ENCODE data around the gene DACT1. TPM values are rescaled to one million over a fixed set of nuclear protein-coding genes. Genes with fewer than 3 reads are reported as not detected.

Gene DACT1
- total RNA-seq, 1 donor from 2014 or later: 5.5 TPM

DNA sequence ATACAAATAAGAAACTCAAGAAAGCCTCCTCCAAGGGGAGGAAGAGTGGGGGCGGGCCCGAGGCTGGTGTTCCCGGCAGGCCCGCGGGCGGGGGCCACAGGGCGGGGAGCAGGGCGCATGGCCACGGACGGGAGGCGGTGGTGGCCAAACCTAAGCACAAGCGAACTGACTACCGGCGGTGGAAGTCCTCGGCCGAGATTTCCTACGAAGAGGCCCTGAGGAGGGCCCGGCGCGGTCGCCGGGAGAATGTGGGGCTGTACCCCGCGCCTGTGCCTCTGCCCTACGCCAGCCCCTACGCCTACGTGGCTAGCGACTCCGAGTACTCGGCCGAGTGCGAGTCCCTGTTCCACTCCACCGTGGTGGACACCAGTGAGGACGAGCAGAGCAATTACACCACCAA lies 8.7 kb downstream of the DACT1 start:
- Mint-ChIP-seq H3K36me3 (ENCODE audit: insufficient read depth) (peaks cover 22% of the 10 kb centered on the region), H3K27me3 (no peaks in the 10 kb centered on the region), H3K4me3 (ENCODE audit: low read depth) (no peak overlapping the region), H3K4me1 (ENCODE audit: low read depth) (peaks cover 1% of the 10 kb centered on the region), H3K27ac (no peak overlapping the region), H3K9me3 (ENCODE audit: low read depth) (no peaks in the 10 kb centered on the region)
- TF ChIP-seq, protein P1, sequence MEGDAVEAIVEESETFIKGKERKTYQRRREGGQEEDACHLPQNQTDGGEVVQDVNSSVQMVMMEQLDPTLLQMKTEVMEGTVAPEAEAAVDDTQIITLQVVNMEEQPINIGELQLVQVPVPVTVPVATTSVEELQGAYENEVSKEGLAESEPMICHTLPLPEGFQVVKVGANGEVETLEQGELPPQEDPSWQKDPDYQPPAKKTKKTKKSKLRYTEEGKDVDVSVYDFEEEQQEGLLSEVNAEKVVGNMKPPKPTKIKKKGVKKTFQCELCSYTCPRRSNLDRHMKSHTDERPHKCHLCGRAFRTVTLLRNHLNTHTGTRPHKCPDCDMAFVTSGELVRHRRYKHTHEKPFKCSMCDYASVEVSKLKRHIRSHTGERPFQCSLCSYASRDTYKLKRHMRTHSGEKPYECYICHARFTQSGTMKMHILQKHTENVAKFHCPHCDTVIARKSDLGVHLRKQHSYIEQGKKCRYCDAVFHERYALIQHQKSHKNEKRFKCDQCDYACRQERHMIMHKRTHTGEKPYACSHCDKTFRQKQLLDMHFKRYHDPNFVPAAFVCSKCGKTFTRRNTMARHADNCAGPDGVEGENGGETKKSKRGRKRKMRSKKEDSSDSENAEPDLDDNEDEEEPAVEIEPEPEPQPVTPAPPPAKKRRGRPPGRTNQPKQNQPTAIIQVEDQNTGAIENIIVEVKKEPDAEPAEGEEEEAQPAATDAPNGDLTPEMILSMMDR (IDR thresholded peaks at IDR 0.05; ENCODE audit: unreplicated experiment): no peak
- no peak for DNase-seq (ENCODE audit: low spot score, unreplicated experiment)

DNA sequence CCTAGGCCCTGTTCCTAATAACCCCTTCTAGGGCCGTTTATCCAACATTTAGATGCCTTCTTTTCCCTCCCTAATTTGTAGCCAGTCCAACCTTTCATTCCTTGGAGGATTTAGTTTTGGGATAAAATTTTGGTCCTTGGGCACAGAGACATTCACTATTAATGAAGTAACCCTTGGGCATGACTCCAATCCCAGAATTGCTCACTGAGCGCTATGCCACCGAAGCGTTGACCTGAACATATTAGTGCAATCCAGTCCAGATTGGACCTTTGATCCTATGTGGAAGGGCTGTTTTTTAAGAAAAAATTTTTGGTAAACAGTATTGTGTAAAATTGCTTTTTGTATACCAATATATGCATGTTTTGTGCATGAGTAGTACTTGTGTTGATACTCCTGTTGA lies 10.0 kb downstream of the DACT1 start:
- H3K4me3 Mint-ChIP-seq (ENCODE audit: low read depth): no peak overlapping the region
- DNase-seq (ENCODE audit: low spot score, unreplicated experiment): no peak
- peaks cover 22% of the 10 kb centered on the region for H3K36me3 Mint-ChIP-seq (ENCODE audit: insufficient read depth)
- H3K27ac Mint-ChIP-seq: no peak overlapping the region
- TF ChIP-seq, protein P1 (IDR thresholded peaks at IDR 0.05; ENCODE audit: unreplicated experiment): no peak
- H3K27me3 Mint-ChIP-seq: no peaks in the 10 kb centered on the region
- peaks cover 1% of the 10 kb centered on the region for H3K4me1 Mint-ChIP-seq (ENCODE audit: low read depth)
- H3K9me3 Mint-ChIP-seq (ENCODE audit: low read depth): no peaks in the 10 kb centered on the region

DNA sequence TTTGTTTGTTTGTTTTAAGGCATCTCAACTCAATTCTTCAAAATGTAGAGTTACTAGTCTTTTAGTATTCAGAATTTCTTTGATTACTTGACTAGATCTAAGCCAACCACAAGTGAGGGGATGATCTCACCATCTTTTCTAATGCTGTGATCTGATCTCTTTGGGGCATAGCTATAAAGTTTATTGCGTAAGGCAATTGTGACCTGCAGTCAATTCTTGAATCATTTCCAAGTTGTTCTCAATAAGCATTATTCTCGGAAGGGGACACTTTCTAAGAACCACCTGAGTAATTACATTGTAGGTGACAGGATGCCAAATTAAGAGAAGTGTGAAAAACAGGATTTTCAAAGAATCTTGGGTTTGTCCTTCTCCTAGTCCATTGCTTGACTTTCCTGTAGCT lies 13.1 kb downstream of the DACT1 start:
- Mint-ChIP-seq H3K27me3 (no peaks in the 10 kb centered on the region), H3K9me3 (ENCODE audit: low read depth) (no peaks in the 10 kb centered on the region), H3K4me3 (ENCODE audit: low read depth) (no peak overlapping the region), H3K36me3 (ENCODE audit: insufficient read depth) (peaks cover 10% of the 10 kb centered on the region), H3K27ac (no peak overlapping the region), H3K4me1 (ENCODE audit: low read depth) (no peaks in the 10 kb centered on the region)
- TF ChIP-seq, protein P1 (IDR thresholded peaks at IDR 0.05; ENCODE audit: unreplicated experiment): no peak
- DNase-seq (ENCODE audit: low spot score, unreplicated experiment): no peak

DNA sequence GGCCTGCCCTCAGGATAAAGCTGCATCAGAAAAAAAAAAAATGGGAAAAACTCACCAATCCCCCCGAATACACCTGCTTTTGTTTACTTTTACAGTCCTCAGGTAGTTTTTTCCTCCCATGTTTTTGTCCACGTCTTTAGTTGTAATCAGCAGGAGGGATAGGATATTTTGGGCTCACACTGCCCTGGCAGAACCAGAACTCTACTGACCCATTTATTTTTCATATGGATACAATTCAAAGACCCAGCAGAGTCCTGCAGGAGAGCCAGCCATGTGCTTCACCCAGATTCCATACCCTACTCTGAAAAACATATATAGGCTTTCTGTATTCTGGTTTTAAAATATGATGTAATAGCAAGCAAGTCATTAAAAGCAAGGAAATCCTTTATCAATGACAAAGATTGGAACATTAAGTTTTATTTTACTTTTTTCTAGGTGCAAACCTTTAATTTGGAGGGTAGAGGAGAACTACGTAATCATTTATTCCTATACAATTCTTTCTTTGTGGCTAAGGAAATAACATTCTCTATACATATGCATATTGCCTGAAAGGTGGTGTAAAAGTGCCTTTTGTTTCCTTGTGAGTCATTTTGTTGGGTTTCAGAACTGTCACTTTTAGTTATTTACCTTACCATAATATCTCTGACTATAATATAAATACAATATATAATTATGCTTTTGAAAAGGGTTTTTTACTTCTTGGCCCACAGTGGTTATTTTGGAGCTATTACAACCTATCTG lies 19.1 kb downstream of the DACT1 start:
- Mint-ChIP-seq H3K27me3 (no peaks in the 10 kb centered on the region), H3K27ac (no peak overlapping the region), H3K4me3 (ENCODE audit: low read depth) (no peak overlapping the region), H3K36me3 (ENCODE audit: insufficient read depth) (no peaks in the 10 kb centered on the region), H3K4me1 (ENCODE audit: low read depth) (no peaks in the 10 kb centered on the region), H3K9me3 (ENCODE audit: low read depth) (no peaks in the 10 kb centered on the region)
- TF ChIP-seq, protein P1 (IDR thresholded peaks at IDR 0.05; ENCODE audit: unreplicated experiment): no peak
- DNase-seq (ENCODE audit: low spot score, unreplicated experiment): no peak

DNA sequence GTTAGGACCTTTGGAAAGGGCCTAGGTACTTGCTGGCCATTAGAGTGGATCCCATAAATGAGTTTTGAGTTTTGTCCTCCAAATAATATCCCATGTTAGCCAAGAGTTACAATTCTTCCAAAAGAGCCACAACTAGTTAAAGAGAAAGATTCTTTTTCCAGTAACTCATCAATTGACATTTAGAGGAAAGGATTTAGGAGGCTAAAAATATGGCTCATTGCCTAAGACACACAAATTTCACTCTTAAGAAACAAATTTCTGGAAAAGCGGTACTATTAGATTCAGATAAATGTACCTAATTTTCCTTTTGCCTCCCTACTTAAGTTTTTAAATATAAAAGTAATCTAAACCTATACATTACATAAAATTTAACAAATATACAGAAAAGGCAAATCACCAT lies 21.3 kb downstream of the DACT1 start:
- TF ChIP-seq, protein P1 (IDR thresholded peaks at IDR 0.05; ENCODE audit: unreplicated experiment): no peak
- Mint-ChIP-seq H3K36me3 (ENCODE audit: insufficient read depth) (no peaks in the 10 kb centered on the region), H3K9me3 (ENCODE audit: low read depth) (no peaks in the 10 kb centered on the region), H3K4me3 (ENCODE audit: low read depth) (no peak overlapping the region), H3K4me1 (ENCODE audit: low read depth) (peaks cover 8% of the 10 kb centered on the region), H3K27me3 (no peaks in the 10 kb centered on the region), H3K27ac (no peak overlapping the region)
- DNase-seq (ENCODE audit: low spot score, unreplicated experiment): no peak

All from progenitor cell of endocrine pancreas (in vitro differentiated cells).